H1 (cell line): Measurements from ENCODE around the gene IGF2R. TPM values are rescaled to one million over a fixed set of nuclear protein-coding genes. Genes with fewer than 3 reads are reported as not detected.

Experiments used
- CTCF ChIA-PET: fragments of 300-600 bp; sonication (Branson Sonifier 250); formaldehyde crosslinking; loops from one replicate; lab custom pipeline; 2021; ENCODE audit not compliant: partially characterized antibody; lab: Charles Lee
- POLR2A ChIA-PET: fragments of 300-600 bp; sonication (Branson Sonifier 250); formaldehyde crosslinking; loops from one replicate; lab custom pipeline; 2021; ENCODE audit warnings: inconsistent platforms; ENCODE audit not compliant: partially characterized antibody; lab: Charles Lee
- DNase-seq, 2 experiments: peaks; one replicate each; pipeline versions ENCODE4 v3.0.0 to v3.0.0-alpha.2; 2010 to 2022; ENCODE audit warnings: low spot score in 2 of 2, low read depth in 1 of 2, mixed read lengths in 1 of 2
- FAIRE-seq: peaks from 2 replicates; lab custom pipeline; 2011; peaks lifted over from hg19 to GRCh38; lab: Jason Lieb, UNC
- H2AFZ ChIP-seq: 2 replicates; pipeline ENCODE4 v1.8.1; 2012; ENCODE audit warnings: low read length, inconsistent platforms
- H2AK5ac ChIP-seq: 2 replicates; pipeline ENCODE4 v1.6.1; 2013; ENCODE audit warnings: low read depth, low read length
- H2BK120ac ChIP-seq: replicated peaks from 2 replicates; pipeline ENCODE3; 2013; ENCODE audit warnings: low read depth, low read length, inconsistent platforms
- H2BK12ac ChIP-seq: 2 replicates; pipeline ENCODE4 v1.6.1; 2013; ENCODE audit warnings: low read depth, low read length
- H2BK15ac ChIP-seq: 2 replicates; pipeline ENCODE4 v1.6.1; 2013; ENCODE audit warnings: low read length
- H2BK20ac ChIP-seq: 2 replicates; pipeline ENCODE4 v1.6.1; 2013; ENCODE audit warnings: low read length
- H2BK5ac ChIP-seq: 2 replicates; pipeline ENCODE4 v1.6.1; 2013; ENCODE audit warnings: low read depth, low read length
- H3K14ac ChIP-seq: 2 replicates; pipeline ENCODE4 v1.6.1; 2013; ENCODE audit warnings: inconsistent platforms; ENCODE audit not compliant: insufficient read length
- H3K18ac ChIP-seq: 2 replicates; pipeline ENCODE4 v1.6.1; 2013; ENCODE audit warnings: low read length; ENCODE audit errors: extremely low read depth
- H3K23ac ChIP-seq: 2 replicates; pipeline ENCODE4 v1.6.1; 2013; ENCODE audit warnings: inconsistent platforms; ENCODE audit not compliant: insufficient read length
- H3K23me2 ChIP-seq: 2 replicates; pipeline ENCODE4 v1.6.1; 2013; ENCODE audit warnings: low read depth, low read length
- H3K27ac ChIP-seq: 2 replicates; pipeline ENCODE4 v1.6.1; 2011; ENCODE audit warnings: low read depth, low read length, inconsistent platforms
- H3K27me3 ChIP-seq, 4 experiments: replicated peaks in 1 of 4; 1 replicate in 1 of 4; 2 replicates in 3 of 4; pipeline versions ENCODE4 v1.6.1 to v1.8.1; 2011 to 2013; ENCODE audit warnings: low read length in 3 of 4, mild to moderate bottlenecking in 3 of 4, inconsistent platforms in 2 of 4, mixed read lengths in 2 of 4, moderate library complexity in 1 of 4; ENCODE audit not compliant: control insufficient read depth in 3 of 4, insufficient read depth in 3 of 4; ENCODE audit errors: extremely low read depth in 1 of 4
- H3K36me3 ChIP-seq, 4 experiments: 2 replicates each; pipeline versions ENCODE4 v1.6.1 to v1.8.1; 2011 to 2013; ENCODE audit warnings: mild to moderate bottlenecking in 4 of 4, low read length in 3 of 4, moderate library complexity in 2 of 4, control low read depth in 1 of 4, inconsistent platforms in 1 of 4; ENCODE audit not compliant: insufficient read depth in 4 of 4, control insufficient read depth in 2 of 4
- H3K4ac ChIP-seq: replicated peaks from 2 replicates; pipeline ENCODE3; 2013; ENCODE audit warnings: low read length, low read depth, mixed read lengths, inconsistent platforms; ENCODE audit not compliant: insufficient read length
- H3K4me1 ChIP-seq, 4 experiments: replicated peaks in 1 of 4; 1 replicate in 1 of 4; 2 replicates in 3 of 4; pipeline versions ENCODE4 v1.6.1 to v1.8.1; 2011 to 2013; ENCODE audit warnings: low read length in 3 of 4, inconsistent platforms in 2 of 4, mixed read lengths in 1 of 4; ENCODE audit not compliant: insufficient read depth in 4 of 4, control insufficient read depth in 3 of 4
- H3K4me2 ChIP-seq, 2 experiments: 2 replicates each; pipeline versions ENCODE4 v1.6.1 to v1.8.1; 2011 to 2013; ENCODE audit warnings: low read depth in 2 of 2, low read length in 2 of 2, control low read depth in 1 of 2, inconsistent platforms in 1 of 2, mild to moderate bottlenecking in 1 of 2; ENCODE audit not compliant: insufficient read depth in 1 of 2
- H3K4me3 ChIP-seq, 4 experiments: fragments of 200-600, 300-600 bp in 1 of 4; sonication (generic), shearing (Covaris generic), sonication (Bioruptor Twin) in 1 of 4; 2 replicates each; pipeline versions ENCODE4 v1.5.1 to v1.8.1; 2011 to 2016; ENCODE audit warnings: low read length in 4 of 4, low read depth in 3 of 4, control low read depth in 2 of 4, inconsistent platforms in 2 of 4, mild to moderate bottlenecking in 2 of 4, mixed read lengths in 1 of 4, moderate library complexity in 1 of 4; ENCODE audit not compliant: insufficient read depth in 2 of 4; ENCODE audit errors: extremely low read depth in 1 of 4
- H3K56ac ChIP-seq: replicated peaks from 2 replicates; pipeline ENCODE3; 2013; ENCODE audit warnings: low read depth, mild to moderate bottlenecking, mixed read lengths, low read length, inconsistent platforms; ENCODE audit not compliant: insufficient read length
- H3K79me1 ChIP-seq: 2 replicates; pipeline ENCODE4 v1.6.1; 2013; ENCODE audit warnings: low read depth, low read length, control low read depth
- H3K79me2 ChIP-seq, 2 experiments: 2 replicates each; pipeline versions ENCODE4 v1.6.1 to v1.8.1; 2012 to 2013; ENCODE audit warnings: low read length in 2 of 2, mild to moderate bottlenecking in 2 of 2, inconsistent platforms in 1 of 2; ENCODE audit not compliant: insufficient read depth in 2 of 2, control insufficient read depth in 1 of 2
- H3K9ac ChIP-seq, 4 experiments: replicated peaks in 1 of 4; 1 replicate in 1 of 4; 2 replicates in 3 of 4; pipeline versions ENCODE4 v1.6.1 to v1.8.1; 2011 to 2013; ENCODE audit warnings: low read depth in 3 of 4, low read length in 3 of 4, control low read depth in 2 of 4, mild to moderate bottlenecking in 2 of 4, moderate library complexity in 2 of 4, inconsistent platforms in 1 of 4; ENCODE audit errors: extremely low read depth in 1 of 4
- H3K9me3 ChIP-seq, 2 experiments: 2 replicates each; pipeline versions ENCODE4 v1.6.1 to v1.8.1; 2012 to 2013; ENCODE audit warnings: mild to moderate bottlenecking in 2 of 2, moderate library complexity in 2 of 2, control low read depth in 1 of 2, inconsistent platforms in 1 of 2, low read depth in 1 of 2, low read length in 1 of 2, mixed read lengths in 1 of 2; ENCODE audit not compliant: insufficient read depth in 2 of 2
- H4K20me1 ChIP-seq, 2 experiments: replicated peaks in 1 of 2; 2 replicates each; pipeline versions ENCODE3 to v1.8.1; 2011 to 2013; ENCODE audit warnings: inconsistent platforms in 2 of 2, low read length in 2 of 2, mild to moderate bottlenecking in 1 of 2; ENCODE audit not compliant: insufficient read depth in 2 of 2, control insufficient read depth in 1 of 2
- H4K5ac ChIP-seq: 2 replicates; pipeline ENCODE4 v1.6.1; 2013; ENCODE audit warnings: low read length, low read depth, mixed read lengths, inconsistent platforms; ENCODE audit not compliant: insufficient read length
- H4K8ac ChIP-seq: 2 replicates; pipeline ENCODE4 v1.8.0; 2013; ENCODE audit warnings: mild to moderate bottlenecking, moderate library complexity, low read length, inconsistent platforms; ENCODE audit not compliant: insufficient read depth; ENCODE audit errors: extremely low read depth
- H4K91ac ChIP-seq: replicated peaks from 2 replicates; pipeline ENCODE3; 2013; ENCODE audit warnings: low read length, mixed read lengths, inconsistent platforms; ENCODE audit not compliant: insufficient read length
- BCL11A ChIP-seq, 2 experiments: IDR thresholded peaks; one replicate each; pipeline ENCODE4 v1.6.1; 2011; ENCODE audit warnings: low read depth in 2 of 2, low read length in 2 of 2, mild to moderate bottlenecking in 2 of 2
- CEBPB ChIP-seq: IDR thresholded peaks from 2 replicates; pipeline ENCODE4 v1.6.1; 2012; ENCODE audit warnings: low read depth, low read length
- CHD1 ChIP-seq: IDR thresholded peaks from 2 replicates; pipeline ENCODE4 v1.6.1; 2012; ENCODE audit warnings: low read depth, low read length, improper control_type of control experiment
- EP300 ChIP-seq, 2 experiments: IDR thresholded peaks; 1 replicate in 1 of 2; 2 replicates in 1 of 2; pipeline ENCODE4 v1.6.1; 2011 to 2012; ENCODE audit warnings: low read depth in 2 of 2, low read length in 2 of 2, mild to moderate bottlenecking in 2 of 2, borderline replicate concordance in 1 of 2, inconsistent platforms in 1 of 2, moderate library complexity in 1 of 2
- RFX5 ChIP-seq: IDR thresholded peaks from 2 replicates; pipeline ENCODE4 v1.6.1; 2011; ENCODE audit warnings: low read depth, low read length, improper control_type of control experiment, borderline replicate concordance
- SIX5 ChIP-seq: IDR thresholded peaks from 2 replicates; pipeline ENCODE4 v1.6.1; 2011; ENCODE audit warnings: mild to moderate bottlenecking, low read depth, low read length
- SP4 ChIP-seq: IDR thresholded peaks from 2 replicates; pipeline ENCODE4 v1.6.1; 2012; ENCODE audit warnings: low read length, inconsistent platforms
- SUZ12 ChIP-seq: fragments of 200-600 bp; sonication (generic); IDR thresholded peaks from 2 replicates; pipeline ENCODE4 v1.6.1; 2012; ENCODE audit warnings: mild to moderate bottlenecking, inconsistent platforms, low read length, moderate library complexity, mixed read lengths
- TAF7 ChIP-seq: optimal IDR thresholded peaks from 2 replicates; pipeline ENCODE3; 2011; ENCODE audit warnings: low read depth, mild to moderate bottlenecking, inconsistent platforms, low read length, moderate library complexity, borderline replicate concordance
- TBP ChIP-seq: IDR thresholded peaks from 2 replicates; pipeline ENCODE4 v1.6.1; 2011; ENCODE audit warnings: low read depth, low read length, improper control_type of control experiment
- TEAD4 ChIP-seq: IDR thresholded peaks from 2 replicates; pipeline ENCODE4 v1.6.1; 2012; ENCODE audit warnings: low read depth, low read length, inconsistent platforms, mixed read lengths
- WGBS, 2 experiments: shearing (Covaris generic) in 1 of 2; methylation state at CpG; one replicate each; pipeline versions ENCODE4 v1.1.6 to v1.1.7; 2013 to 2015; ENCODE audit warnings: low lambda C conversion rate in 2 of 2, mixed read lengths in 2 of 2, inconsistent platforms in 1 of 2, low coverage in 1 of 2, missing lambda C conversion rate in 1 of 2; ENCODE audit not compliant: insufficient replicate concordance in 2 of 2, insufficient coverage in 1 of 2, insufficient read length in 1 of 2; ENCODE audit errors: extremely low coverage in 1 of 2, missing lambda C conversion rate in 1 of 2; 5-methylcytosine and 5-hydroxymethylcytosine counted together
- polyA plus RNA-seq, 7 experiments: library from polyadenylated mRNA; depleted of rRNA in 3 of 7; stranded (reverse) in 5 of 7; unstranded in 2 of 7; fragments of >200 nt in 5 of 7; fragments of 200-250 nt in 2 of 7; gene quantifications; 1 replicate in 5 of 7; 2 replicates in 1 of 7; 4 replicates in 1 of 7; pipeline versions ENCODE4 v1.2.1 to v1.2.3, GENCODE V29; 2011 to 2013; ENCODE audit warnings: missing spikeins in 2 of 7, mixed read lengths in 2 of 7
- total RNA-seq: library from RNA; stranded (reverse); fragmentation: NEBNext Ultra II Directional; extraction: Animal tissue kit (Norgen Biotek cat#: 25700); gene quantifications from 2 replicates; pipeline ENCODE4 v1.2.1, GENCODE V29; 2021
- TF ChIP-seq, protein P1 (sequence below): IDR thresholded peaks from 2 replicates; pipeline ENCODE4 v1.6.1; 2012; ENCODE audit warnings: inconsistent platforms

The IGF2R gene
- total and polyA plus RNA-seq, 2 of the 8 experiments (the other 6 are each of a cell fraction or from before 2014, with no cell fraction given) = 20.6 to 74.1 TPM

- H3K14ac ChIP-seq = no peak overlapping the region
- H3K4me1 ChIP-seq = peaks cover 0 to 6% (median 1%) of the 10 kb centered on the region in 4 experiments; a peak in 3 of 7 replicates
- no peak overlapping the region for H3K9ac ChIP-seq
- H3K9me3 ChIP-seq = no peaks in the 10 kb centered on the region
- H4K20me1 ChIP-seq = peaks cover 1 to 9% of the 10 kb centered on the region in 2 experiments
- no peak overlapping the region for H3K4me3 ChIP-seq
- H4K91ac ChIP-seq = no peak overlapping the region
- no peak overlapping the region for H3K4ac ChIP-seq
- POLR2A ChIA-PET = interaction anchor here (1.3 to 1.7 kb wide), 2 partner anchors 9 to 11 kb away, joined by 3 to 4 read pairs; no protein-coding TSS in a partner anchor
- no peaks in the 10 kb centered on the region for H3K27me3 ChIP-seq
- H3K27ac ChIP-seq = no peak overlapping the region; the same call in 1 of the 2 replicates
- DNase-seq = no peak
- no peak overlapping the region for H3K4me2 ChIP-seq
- no peak for FAIRE-seq
- H3K23me2 ChIP-seq = no peaks in the 10 kb centered on the region
- peaks cover 0 to 3% (median 0%) of the 10 kb centered on the region in 4 experiments; a peak in 1 of 8 replicates for H3K36me3 ChIP-seq
- WGBS, 2 experiments = 94% methylated on average over 10 of the region's 10 CpGs; no CpG with 5 or more reads in 1 of the 2 experiments
- H2BK12ac ChIP-seq = no peak overlapping the region
- no peak overlapping the region for H2BK20ac ChIP-seq
- H2BK120ac ChIP-seq = no peak overlapping the region
- no peak overlapping the region for H3K18ac ChIP-seq
- H2BK15ac ChIP-seq = no peak overlapping the region
- H3K79me2 ChIP-seq = peaks cover 4 to 98% of the 10 kb centered on the region in 2 experiments; a peak in 3 of 4 replicates
- no peak overlapping the region for H3K23ac ChIP-seq
- H3K79me1 ChIP-seq = peaks cover 4% of the 10 kb centered on the region
- H2BK5ac ChIP-seq = no peak overlapping the region
- no peak overlapping the region for H3K56ac ChIP-seq
- no peak overlapping the region for H2AK5ac ChIP-seq
- no peak overlapping the region for H4K5ac ChIP-seq
- H4K8ac ChIP-seq = no peak overlapping the region
- no peak overlapping the region for H2AFZ ChIP-seq
- CTCF ChIA-PET = interaction anchor here (2.3 kb wide), 1 partner anchor 10 kb away, joined by 10 read pairs; no protein-coding TSS in a partner anchor
- no peak for TF ChIP-seq SP4
- no peak for TF ChIP-seq CHD1
- no peak for TF ChIP-seq TBP
- no peak for TF ChIP-seq SIX5
- TF ChIP-seq CEBPB = no peak
- no peak for TF ChIP-seq TAF7
- no peak for TF ChIP-seq TEAD4
- TF ChIP-seq BCL11A (IDR thresholded peaks at IDR 0.05; ENCODE audit: low read depth in 2 of 2, low read length in 2 of 2) = no peak
- TF ChIP-seq, protein P1, sequence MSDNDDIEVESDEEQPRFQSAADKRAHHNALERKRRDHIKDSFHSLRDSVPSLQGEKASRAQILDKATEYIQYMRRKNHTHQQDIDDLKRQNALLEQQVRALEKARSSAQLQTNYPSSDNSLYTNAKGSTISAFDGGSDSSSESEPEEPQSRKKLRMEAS = no peak
- no peak for TF ChIP-seq EP300 (IDR thresholded peaks at IDR 0.05; ENCODE audit: borderline replicate concordance in 1 of 2, low read depth in 2 of 2, low read length in 2 of 2)
- TF ChIP-seq SUZ12 = no peak
- TF ChIP-seq RFX5 = no peak
Measured at GRCh38 chr6:159989492-159990480, 20.9 kb downstream of the IGF2R start.
